HEK293 (cell line): ENCODE results near the gene COQ10A.
A peak's percentile ranks its signal among the peaks of the same experiment; 100 is the strongest.

Source experiments
- CTCF ChIA-PET: fragments of 350-600 bp; formaldehyde crosslinking; extraction: SDS; loops from one replicate; lab custom pipeline; 2021; ENCODE audit warnings: antibody characterized with exemption; lab: Yijun Ruan, JAX
- POLR2A ChIA-PET: fragments of 300-600 bp; formaldehyde crosslinking; extraction: SDS; loops from one replicate; lab custom pipeline; 2020; ENCODE audit warnings: antibody characterized with exemption, inconsistent platforms; lab: Yijun Ruan, JAX
- H3K27ac ChIP-seq: fragments of 200-500 bp; sonication (Bioruptor generic); 2 replicates; pipeline ENCODE4 v1.5.1; 2014; ENCODE audit warnings: low read depth, low read length, control low read depth, inconsistent platforms; ENCODE audit errors: extremely low read depth
- H3K36me3 ChIP-seq, 2 experiments: fragments of 200-500 bp in 1 of 2; sonication (Bioruptor generic) in 1 of 2; 1 replicate in 1 of 2; 2 replicates in 1 of 2; pipeline ENCODE4 v1.5.1; 2014 to 2017; ENCODE audit warnings: inconsistent platforms in 2 of 2, low read length in 2 of 2; ENCODE audit not compliant: control insufficient read depth in 2 of 2, insufficient read depth in 1 of 2
- H3K4me1 ChIP-seq: fragments of 200-500 bp; sonication (Bioruptor generic); 2 replicates; pipeline ENCODE4 v1.5.1; 2014; ENCODE audit warnings: mild to moderate bottlenecking, low read length, inconsistent platforms; ENCODE audit not compliant: control insufficient read depth, insufficient read depth
- H3K4me3 ChIP-seq: 2 replicates; pipeline ENCODE4 v1.5.1; 2011; ENCODE audit warnings: low read depth, mild to moderate bottlenecking, control low read depth, low read length, moderate library complexity
- H3K9me3 ChIP-seq: fragments of 200-500 bp; sonication (Bioruptor generic); 2 replicates; pipeline ENCODE4 v1.5.1; 2014; ENCODE audit warnings: low read depth, low read length, inconsistent platforms; ENCODE audit not compliant: control insufficient read depth, insufficient read depth
- BCL11A ChIP-seq: fragments of 450-650 bp; formaldehyde crosslinking; IDR thresholded peaks from 2 replicates; pipeline ENCODE4 v1.5.1; 2016; ENCODE audit warnings: low read depth, missing biosample characterization, missing genetic modification characterization
- BCL11B ChIP-seq: fragments of 450-650 bp; formaldehyde crosslinking; IDR thresholded peaks from 2 replicates; pipeline ENCODE4 v1.5.1; 2016; ENCODE audit warnings: low read depth, missing biosample characterization, missing genetic modification characterization
- KLF10 ChIP-seq: fragments of 450-650 bp; IDR thresholded peaks from 2 replicates; pipeline ENCODE4 v1.5.1; 2018; ENCODE audit warnings: missing biosample characterization, mild to moderate bottlenecking, missing genetic modification characterization
- PATZ1 ChIP-seq: fragments of 450-650 bp; formaldehyde crosslinking; IDR thresholded peaks from 2 replicates; pipeline ENCODE4 v1.5.1; 2016; ENCODE audit warnings: missing biosample characterization, missing genetic modification characterization
- PRDM2 ChIP-seq: fragments of 450-650 bp; formaldehyde crosslinking; IDR thresholded peaks from 2 replicates; pipeline ENCODE4 v1.5.1; 2016; ENCODE audit warnings: missing biosample characterization, missing genetic modification characterization, borderline replicate concordance
- TCF7L2 ChIP-seq: IDR thresholded peaks from 2 replicates; pipeline ENCODE4 v1.6.1; 2011; ENCODE audit warnings: low read depth, mild to moderate bottlenecking, inconsistent platforms, low read length, moderate library complexity, borderline replicate concordance
- ZNF239 ChIP-seq: fragments of 450-650 bp; formaldehyde crosslinking; IDR thresholded peaks from 2 replicates; pipeline ENCODE4 v1.5.1; 2016; ENCODE audit warnings: missing biosample characterization, missing genetic modification characterization
- ZNF341 ChIP-seq: fragments of 450-650 bp; formaldehyde crosslinking; IDR thresholded peaks from 2 replicates; pipeline ENCODE4; 2016; ENCODE audit warnings: low read depth, missing biosample characterization, missing genetic modification characterization
- ZNF473 ChIP-seq: fragments of 450-650 bp; formaldehyde crosslinking; IDR thresholded peaks from 2 replicates; pipeline ENCODE4 v1.5.1; 2017; ENCODE audit warnings: missing biosample characterization, missing genetic modification characterization
- ZNF548 ChIP-seq: fragments of 450-650 bp; formaldehyde crosslinking; IDR thresholded peaks from 2 replicates; pipeline ENCODE4 v1.5.1; 2016; ENCODE audit warnings: missing biosample characterization, missing genetic modification characterization
- ZNF560 ChIP-seq: fragments of 450-650 bp; formaldehyde crosslinking; IDR thresholded peaks from 2 replicates; pipeline ENCODE4 v1.5.1; 2017; ENCODE audit warnings: missing biosample characterization, missing genetic modification characterization, borderline replicate concordance
- ZNF600 ChIP-seq: fragments of 450-650 bp; formaldehyde crosslinking; IDR thresholded peaks from 2 replicates; pipeline ENCODE4 v1.5.1; 2016; ENCODE audit warnings: missing biosample characterization, missing genetic modification characterization
- ZNF610 ChIP-seq: fragments of 450-650 bp; formaldehyde crosslinking; IDR thresholded peaks from 2 replicates; pipeline ENCODE4 v1.5.1; 2016; ENCODE audit warnings: missing biosample characterization, missing genetic modification characterization, borderline replicate concordance
- ZNF76 ChIP-seq: fragments of 450-650 bp; formaldehyde crosslinking; IDR thresholded peaks from 2 replicates; pipeline ENCODE4; 2016; ENCODE audit warnings: low read depth, missing biosample characterization, missing genetic modification characterization, borderline replicate concordance
- ZNF768 ChIP-seq: fragments of 450-650 bp; formaldehyde crosslinking; IDR thresholded peaks from 2 replicates; pipeline ENCODE4 v1.5.1; 2018; ENCODE audit warnings: missing biosample characterization, mild to moderate bottlenecking, missing genetic modification characterization
- ZNF791 ChIP-seq: fragments of 450-650 bp; formaldehyde crosslinking; IDR thresholded peaks from 2 replicates; pipeline ENCODE4 v1.5.1; 2016; ENCODE audit warnings: missing biosample characterization, missing genetic modification characterization
- TF ChIP-seq, protein P1 (sequence below): fragments of 450-650 bp; formaldehyde crosslinking; conservative IDR thresholded peaks from 2 replicates; pipeline ENCODE4 v1.5.1; 2016; ENCODE audit warnings: low read depth, missing biosample characterization, missing genetic modification characterization
- TF ChIP-seq, protein P2 (sequence below): fragments of 450-650 bp; formaldehyde crosslinking; IDR thresholded peaks from 2 replicates; pipeline ENCODE4 v1.5.1; 2016; ENCODE audit warnings: missing biosample characterization, missing genetic modification characterization, borderline replicate concordance

The COQ10A gene

GRCh38 chr12:56247923-56248322 is 18.8 kb upstream of the COQ10A start:
- Histone ChIP-seq H3K4me3 (no peak overlapping the region), H3K27ac (no peak overlapping the region), H3K9me3 (no peaks in the 10 kb centered on the region), H3K36me3 (peaks cover 53 to 85% of the 10 kb centered on the region in 2 experiments), H3K4me1 (no peaks in the 10 kb centered on the region)
- POLR2A ChIA-PET = interaction anchor here (0.6 to 1.6 kb wide), 4 partner anchors 10 to 48 kb away, joined by 3 to 5 read pairs (median 4); partner anchors contain the start of gene ANKRD52
- TF ChIP-seq, protein P1, sequence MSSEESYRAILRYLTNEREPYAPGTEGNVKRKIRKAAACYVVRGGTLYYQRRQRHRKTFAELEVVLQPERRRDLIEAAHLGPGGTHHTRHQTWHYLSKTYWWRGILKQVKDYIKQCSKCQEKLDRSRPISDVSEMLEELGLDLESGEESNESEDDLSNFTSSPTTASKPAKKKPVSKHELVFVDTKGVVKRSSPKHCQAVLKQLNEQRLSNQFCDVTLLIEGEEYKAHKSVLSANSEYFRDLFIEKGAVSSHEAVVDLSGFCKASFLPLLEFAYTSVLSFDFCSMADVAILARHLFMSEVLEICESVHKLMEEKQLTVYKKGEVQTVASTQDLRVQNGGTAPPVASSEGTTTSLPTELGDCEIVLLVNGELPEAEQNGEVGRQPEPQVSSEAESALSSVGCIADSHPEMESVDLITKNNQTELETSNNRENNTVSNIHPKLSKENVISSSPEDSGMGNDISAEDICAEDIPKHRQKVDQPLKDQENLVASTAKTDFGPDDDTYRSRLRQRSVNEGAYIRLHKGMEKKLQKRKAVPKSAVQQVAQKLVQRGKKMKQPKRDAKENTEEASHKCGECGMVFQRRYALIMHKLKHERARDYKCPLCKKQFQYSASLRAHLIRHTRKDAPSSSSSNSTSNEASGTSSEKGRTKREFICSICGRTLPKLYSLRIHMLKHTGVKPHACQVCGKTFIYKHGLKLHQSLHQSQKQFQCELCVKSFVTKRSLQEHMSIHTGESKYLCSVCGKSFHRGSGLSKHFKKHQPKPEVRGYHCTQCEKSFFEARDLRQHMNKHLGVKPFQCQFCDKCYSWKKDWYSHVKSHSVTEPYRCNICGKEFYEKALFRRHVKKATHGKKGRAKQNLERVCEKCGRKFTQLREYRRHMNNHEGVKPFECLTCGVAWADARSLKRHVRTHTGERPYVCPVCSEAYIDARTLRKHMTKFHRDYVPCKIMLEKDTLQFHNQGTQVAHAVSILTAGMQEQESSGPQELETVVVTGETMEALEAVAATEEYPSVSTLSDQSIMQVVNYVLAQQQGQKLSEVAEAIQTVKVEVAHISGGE (tag by site-specific recombination) = no peak
- TF ChIP-seq PATZ1 (tag by site-specific recombination) = no peak
- TF ChIP-seq ZNF548 (tag by site-specific recombination) = no peak
- TF ChIP-seq TCF7L2 = no peak
- TF ChIP-seq ZNF610 (tag by site-specific recombination) = no peak
- 0 out of 2 replicates have a peak, but pooled peaks have one; percentile 23 for TF ChIP-seq ZNF600 (tag by site-specific recombination)
- CTCF ChIA-PET = interaction anchor here (0.8 to 1.3 kb wide), 2 partner anchors 14 to 40 kb away, joined by 3 to 7 read pairs; no protein-coding TSS in a partner anchor

DNA sequence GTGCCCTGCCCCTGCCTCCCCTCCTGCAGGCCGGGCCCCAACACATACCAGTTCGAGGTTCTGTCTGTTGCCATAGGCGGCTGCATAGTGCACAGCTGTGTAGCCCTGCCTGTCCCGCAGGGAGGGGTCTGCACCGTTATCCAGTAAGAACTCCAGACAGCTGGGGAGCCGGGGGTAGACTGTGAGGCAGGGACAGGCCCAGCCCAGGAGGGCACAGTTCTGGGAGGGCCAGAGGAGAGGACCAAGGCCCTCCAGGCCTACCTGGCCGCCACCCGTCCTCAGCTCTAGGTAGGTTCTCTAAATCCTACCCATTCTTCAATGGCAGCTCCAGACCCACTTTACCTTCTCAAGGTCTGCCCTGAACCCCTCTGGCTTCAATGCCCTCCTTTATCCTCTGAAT is 18.0 kb upstream of the COQ10A start:
- peaks cover 58 to 85% of the 10 kb centered on the region in 2 experiments for H3K36me3 ChIP-seq

More for the DNA sequence above, 18.0 kb upstream of the COQ10A start:
- POLR2A ChIA-PET = interaction anchor here (0.5 to 1.6 kb wide), 4 partner anchors 9 to 27 kb away, joined by 3 to 7 read pairs (median 4); partner anchors contain the start of genes ANKRD52 and RNF41
- Histone ChIP-seq H3K4me3 (no peak overlapping the region), H3K4me1 (no peaks in the 10 kb centered on the region), H3K27ac (peak overlapping the region; percentile 37; the same call in 1 of the 2 replicates), H3K9me3 (no peaks in the 10 kb centered on the region)
- no peak for TF ChIP-seq ZNF341
- no peak for TF ChIP-seq KLF10 (tag by site-specific recombination)
- TF ChIP-seq, protein P2, sequence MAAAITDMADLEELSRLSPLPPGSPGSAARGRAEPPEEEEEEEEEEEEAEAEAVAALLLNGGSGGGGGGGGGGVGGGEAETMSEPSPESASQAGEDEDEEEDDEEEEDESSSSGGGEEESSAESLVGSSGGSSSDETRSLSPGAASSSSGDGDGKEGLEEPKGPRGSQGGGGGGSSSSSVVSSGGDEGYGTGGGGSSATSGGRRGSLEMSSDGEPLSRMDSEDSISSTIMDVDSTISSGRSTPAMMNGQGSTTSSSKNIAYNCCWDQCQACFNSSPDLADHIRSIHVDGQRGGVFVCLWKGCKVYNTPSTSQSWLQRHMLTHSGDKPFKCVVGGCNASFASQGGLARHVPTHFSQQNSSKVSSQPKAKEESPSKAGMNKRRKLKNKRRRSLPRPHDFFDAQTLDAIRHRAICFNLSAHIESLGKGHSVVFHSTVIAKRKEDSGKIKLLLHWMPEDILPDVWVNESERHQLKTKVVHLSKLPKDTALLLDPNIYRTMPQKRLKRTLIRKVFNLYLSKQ (tag by site-specific recombination) = no peak
- TF ChIP-seq ZNF76 = no peak
- no peak for TF ChIP-seq BCL11B (tag by site-specific recombination)
- no peak for TF ChIP-seq ZNF791 (tag by site-specific recombination)
- no peak for TF ChIP-seq ZNF560 (tag by site-specific recombination)
- TF ChIP-seq ZNF473 (tag by site-specific recombination) = no peak
- TF ChIP-seq ZNF239 (tag by site-specific recombination) = no peak
- no peak for TF ChIP-seq ZNF768 (tag by site-specific recombination)
- no peak for TF ChIP-seq BCL11A (tag by site-specific recombination)
- TF ChIP-seq PRDM2 (tag by site-specific recombination) = no peak
- CTCF ChIA-PET = interaction anchor here (1.3 kb wide), 1 partner anchor 41 kb away, joined by 7 read pairs; no protein-coding TSS in a partner anchor
